Embryonic facial prominence (tissue), 1 donor: ENCODE measurements around the gene CTDP1.
"Not testable (repeated sequence)": the region's sequence is repeated elsewhere in the genome, so short reads cannot be mapped to it uniquely, and the experiment has no call there.

Source experiments
- DNase-seq: peaks from one replicate; pipeline ENCODE4 v3.0.0-alpha.2; 2016; ENCODE audit errors: extremely low spot score

CTDP1 gene

DNA sequence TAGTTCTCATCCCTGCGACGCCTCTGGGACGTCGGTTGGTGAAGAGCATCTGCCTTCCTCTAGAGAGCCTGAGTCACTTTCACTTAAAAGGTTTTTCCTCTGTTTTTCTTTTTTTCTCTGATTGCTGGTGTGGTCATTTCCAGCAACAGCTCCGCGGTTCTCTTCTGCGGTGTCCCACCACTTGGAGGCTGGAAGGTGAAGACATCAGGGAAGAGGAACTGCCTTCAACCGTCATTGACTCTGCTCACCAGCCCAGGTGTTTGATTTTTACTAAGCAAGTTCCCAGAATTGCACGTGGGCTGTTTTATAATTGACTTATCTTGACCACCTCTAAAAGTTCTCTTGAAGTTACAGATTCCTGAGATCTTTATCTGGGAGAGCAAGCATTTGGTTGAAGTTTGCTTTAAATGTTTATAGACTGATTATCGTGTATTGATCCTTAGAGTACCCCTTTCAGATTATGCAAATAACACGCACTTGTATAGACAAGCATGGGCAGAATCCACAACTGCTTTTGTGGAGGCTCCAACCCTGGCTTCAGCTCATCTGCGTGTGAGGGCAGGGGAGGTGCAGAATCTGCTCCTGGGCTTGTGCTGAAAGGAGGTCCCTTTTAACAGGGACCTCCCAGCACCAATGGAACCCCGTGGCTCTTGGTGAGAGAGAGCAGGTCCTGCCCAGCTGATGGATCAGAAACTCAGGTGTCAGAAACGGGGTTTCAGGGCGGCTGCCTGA is 3.5 kb downstream of the CTDP1 start:
- no peak for DNase-seq

- DNase-seq, result no peak
Observed at GRCh38 chr18:79683626-79684282, 4.2 kb downstream of the CTDP1 start.

- DNase-seq, result no peak
Observed at GRCh38 chr18:79684283-79684631, 4.7 kb downstream of the CTDP1 start.

DNA sequence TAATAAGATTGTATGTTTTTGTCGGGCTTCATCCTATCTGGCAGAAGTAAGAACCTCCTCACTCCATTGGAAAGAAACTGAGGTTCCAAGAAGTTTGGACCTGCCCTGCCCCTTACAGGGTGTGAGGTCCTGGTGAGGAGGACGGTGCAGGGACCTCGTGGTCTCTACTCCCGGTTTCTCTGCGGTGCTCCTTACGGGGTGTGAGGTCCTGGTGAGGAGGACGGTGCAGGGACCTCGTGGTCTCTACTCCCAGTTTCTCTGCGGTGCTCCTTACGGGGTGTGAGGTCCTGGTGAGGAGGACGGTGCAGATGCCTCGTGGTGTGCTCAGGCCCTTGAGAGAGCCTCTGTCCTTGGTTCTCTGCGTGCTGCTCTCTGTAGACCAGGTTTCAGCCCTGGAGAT is 5.2 kb downstream of the CTDP1 start:
- no peak for DNase-seq

- DNase-seq, result no peak
Observed at GRCh38 chr18:79685281-79685680, 5.7 kb downstream of the CTDP1 start.

DNA sequence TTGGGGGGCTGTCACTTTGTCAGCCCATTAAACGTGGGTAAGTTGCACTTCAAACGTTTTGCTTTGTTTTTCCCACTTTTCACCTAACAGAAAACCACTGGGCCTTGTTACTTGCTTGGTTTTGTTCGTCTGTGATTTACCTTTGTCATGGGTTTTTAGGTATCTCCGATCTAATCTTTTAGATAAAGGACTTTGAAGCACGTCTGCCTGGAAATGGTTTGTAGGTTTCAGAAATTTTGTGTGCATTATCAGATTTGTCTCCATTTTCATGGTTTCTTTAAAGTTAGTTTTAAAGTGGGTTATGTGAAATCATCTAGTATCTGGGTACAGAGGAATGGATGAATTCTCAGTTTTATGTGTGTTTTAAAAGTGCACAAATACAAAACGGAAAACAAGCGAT is 6.4 kb downstream of the CTDP1 start:
- DNase-seq, result no peak

DNA sequence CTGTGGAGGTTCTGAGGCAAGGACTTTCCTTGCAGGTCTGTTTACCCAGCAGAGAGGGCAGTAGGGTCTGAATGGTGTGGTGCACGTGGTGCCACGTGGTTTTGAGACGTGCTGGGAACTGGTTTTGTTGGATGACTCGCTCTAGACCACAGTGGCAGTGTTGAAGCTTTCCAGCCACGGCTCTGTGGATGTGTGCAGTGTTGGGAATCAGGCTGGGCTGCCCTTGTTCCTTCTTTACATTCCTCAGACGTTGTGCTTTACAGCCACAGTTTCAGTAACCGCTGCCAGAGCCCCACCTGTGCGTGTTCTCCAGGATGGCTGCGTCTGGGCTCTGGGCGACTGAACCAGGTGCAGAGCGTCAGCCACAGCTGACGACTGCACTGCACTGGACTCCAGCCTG is 8.2 kb downstream of the CTDP1 start:
- no peak for DNase-seq

DNA sequence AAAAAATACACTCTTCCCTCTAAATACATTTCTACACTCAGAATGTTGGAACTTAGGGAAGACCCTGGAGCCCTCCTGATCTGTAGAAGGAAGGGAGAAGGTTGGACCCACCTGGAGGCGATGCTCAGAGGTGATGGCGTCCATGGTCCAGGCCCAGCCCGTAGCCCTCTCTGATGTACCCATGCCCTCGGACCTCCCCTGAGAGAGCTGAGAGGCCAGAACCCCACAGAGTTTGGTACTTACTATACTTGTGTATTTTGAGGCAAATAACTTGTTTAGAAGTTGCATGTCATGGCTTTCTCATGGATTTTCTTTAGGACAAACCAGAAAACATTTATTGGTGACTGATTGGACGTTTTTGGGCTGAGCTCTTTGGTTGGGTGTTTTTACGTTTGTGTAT is 10.5 kb downstream of the CTDP1 start:
- no peak for DNase-seq

DNA sequence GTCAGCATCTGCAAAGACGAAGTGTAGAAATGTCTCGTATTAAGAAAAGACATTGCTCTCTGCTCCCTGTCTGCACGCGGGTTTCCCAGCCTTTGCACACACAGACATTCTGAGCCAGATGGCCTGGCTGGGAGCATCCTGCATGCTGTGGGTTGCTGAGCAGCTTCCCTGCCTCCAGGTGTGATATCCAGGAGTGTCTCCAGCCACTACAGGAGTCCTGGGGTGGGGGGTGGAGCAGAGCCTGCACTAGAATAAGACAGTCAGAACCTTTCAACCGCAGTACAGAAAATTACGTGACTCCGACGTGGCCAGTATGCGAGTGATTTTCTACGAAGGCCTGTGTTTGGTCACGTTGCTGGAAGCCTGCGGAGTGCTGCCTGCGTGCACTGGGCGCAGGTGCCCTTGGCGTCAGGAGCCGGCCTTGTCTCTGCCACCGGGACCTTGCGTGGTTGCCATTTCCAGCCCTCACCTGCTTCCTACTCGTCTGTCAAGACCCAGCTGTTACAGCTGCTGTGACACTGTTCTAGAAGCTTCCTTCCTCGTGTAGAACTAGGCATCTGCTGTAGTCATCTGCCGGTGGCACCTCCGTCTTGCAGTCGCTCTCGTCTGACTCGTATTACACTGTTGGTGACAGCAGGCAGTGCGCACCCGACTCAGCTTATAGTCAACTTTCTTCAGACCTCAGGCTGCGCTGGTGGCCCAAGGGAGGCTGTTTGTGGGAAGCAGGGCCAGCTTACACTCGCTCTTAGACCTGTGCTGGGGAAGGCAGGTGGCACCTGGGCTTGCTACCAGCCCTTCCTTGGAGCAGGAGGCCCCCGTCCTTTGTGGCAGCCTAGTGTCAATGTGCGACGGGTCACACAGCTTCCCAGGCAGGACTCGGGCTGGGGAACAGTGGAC is 11.2 kb downstream of the CTDP1 start:
- no peak for DNase-seq

GRCh38 chr18:79692056-79692455 is 12.5 kb downstream of the CTDP1 start:
- no peak for DNase-seq

DNA sequence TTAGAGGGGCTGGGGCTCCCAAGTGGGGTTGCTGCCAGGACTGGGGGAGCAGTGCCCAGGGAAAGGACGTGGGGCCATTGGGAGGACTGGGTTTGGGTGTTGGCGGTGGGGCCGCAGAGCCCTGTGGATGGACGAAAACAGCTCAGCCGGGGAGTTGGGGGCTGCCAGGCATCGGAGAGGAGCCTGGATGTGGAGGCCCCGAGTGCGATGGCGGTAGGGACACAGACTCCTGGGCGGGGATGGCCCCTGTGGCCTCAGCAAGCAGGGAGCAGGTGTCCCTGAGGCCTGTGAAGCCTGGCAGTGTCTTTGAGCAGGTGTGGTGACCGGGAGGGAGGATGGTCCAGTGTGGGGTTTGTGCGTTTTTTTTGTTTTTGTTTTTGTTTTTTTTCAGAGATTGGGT is 13.3 kb downstream of the CTDP1 start:
- DNase-seq, result no peak

DNA sequence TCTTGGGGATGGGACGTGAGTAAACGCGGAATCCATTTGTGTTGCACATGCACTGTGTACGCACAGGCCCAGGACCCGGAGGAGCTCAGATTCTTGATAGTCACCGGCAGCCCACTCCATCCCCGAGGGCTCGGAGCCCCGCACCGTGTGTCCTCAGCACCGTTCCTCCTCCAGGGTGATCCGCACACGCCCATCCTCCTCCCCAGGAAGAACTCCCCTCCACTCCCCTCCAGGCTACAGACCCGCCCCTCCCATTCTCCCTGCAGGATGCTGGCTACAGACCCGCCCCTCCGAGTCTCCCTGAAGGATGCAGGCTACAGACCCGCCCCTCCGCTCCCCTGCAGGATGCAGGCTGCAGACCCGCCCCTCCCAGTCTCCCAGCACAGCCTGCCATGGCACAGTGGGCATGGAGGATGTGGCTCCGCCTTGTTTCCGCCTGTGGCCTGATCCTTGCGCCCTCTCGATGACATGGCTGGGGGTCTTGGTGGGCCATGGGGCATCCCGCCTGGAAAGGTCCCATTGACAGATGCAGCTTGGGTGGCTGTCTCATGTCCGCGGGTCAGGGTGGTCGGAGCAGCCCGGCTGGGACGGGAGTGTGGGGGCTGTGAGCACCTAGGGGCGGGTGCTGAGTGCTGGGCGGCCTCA is 14.1 kb downstream of the CTDP1 start:
- no peak for DNase-seq

GRCh38 chr18:79694206-79694894 is 14.7 kb downstream of the CTDP1 start:
- DNase-seq, result not testable (repeated sequence)

DNA sequence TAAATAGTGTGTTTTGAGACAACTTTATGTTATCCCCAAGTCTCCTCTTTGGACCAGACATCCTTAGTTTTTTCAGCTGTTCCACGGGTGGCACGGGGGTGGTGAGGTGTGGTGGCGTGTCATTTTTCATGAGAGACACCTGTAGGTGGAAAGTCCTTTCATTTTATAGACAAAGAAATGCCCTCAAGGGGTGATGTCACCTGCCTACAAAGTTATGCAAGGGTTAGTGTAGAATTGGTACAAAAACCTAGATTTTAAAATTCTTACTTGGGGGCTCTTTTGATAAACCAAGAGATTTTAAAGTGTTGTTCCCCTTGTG is 15.3 kb downstream of the CTDP1 start:
- no peak for DNase-seq

GRCh38 chr18:79695269-79695668 is 15.7 kb downstream of the CTDP1 start:
- DNase-seq, result no peak

GRCh38 chr18:79695856-79696850 is 16.6 kb downstream of the CTDP1 start:
- DNase-seq, result no peak

- DNase-seq, result no peak
Observed at GRCh38 chr18:79697178-79697577, 17.6 kb downstream of the CTDP1 start.

DNA sequence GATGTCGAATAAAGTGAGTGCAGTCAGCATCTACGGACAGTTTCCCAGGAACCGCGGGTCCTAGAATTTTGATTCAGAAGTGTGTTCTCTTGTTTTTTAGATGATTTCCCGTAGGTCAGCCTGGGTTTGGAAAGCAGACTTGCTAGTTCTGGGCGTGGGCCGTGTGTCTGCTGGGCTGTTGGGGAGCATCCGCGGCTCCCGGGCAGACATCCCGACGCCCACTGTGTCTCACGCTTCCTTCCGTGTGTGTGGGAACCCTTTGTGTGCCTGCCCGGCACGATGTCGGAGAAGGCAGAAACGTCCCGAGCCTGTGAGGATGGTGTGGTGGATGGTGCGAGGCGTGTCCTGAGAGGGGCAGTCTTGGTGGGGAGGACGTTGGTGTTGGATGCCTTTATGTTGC is 18.4 kb downstream of the CTDP1 start:
- DNase-seq, result no peak

GRCh38 chr18:79698668-79699335 is 19.2 kb downstream of the CTDP1 start:
- DNase-seq, result no peak

GRCh38 chr18:79699653-79700052 is 20.1 kb downstream of the CTDP1 start:
- DNase-seq, result no peak
